B cell (primary cell): ENCODE measurements around the gene BUD13. TPM values are rescaled to one million over a fixed set of nuclear protein-coding genes. Genes with fewer than 3 reads are reported as not detected.

Source experiments
- ATAC-seq: fragments of 200-7000 bp; cut with Tn5 transposase; one replicate; pipeline ENCODE4 v1.10.0; 2021; ENCODE audit warnings: low read depth, mild to moderate bottlenecking, moderate number of reproducible peaks, moderate library complexity
- CTCF ChIA-PET: fragments of 350-600 bp; sonication (Branson Sonifier 250); formaldehyde crosslinking; loops from one replicate; lab custom pipeline; 2021; ENCODE audit warnings: antibody characterized with exemption, inconsistent platforms; lab: Charles Lee
- POLR2A ChIA-PET: fragments of 350-600 bp; sonication (Branson Sonifier 250); formaldehyde crosslinking; loops from one replicate; lab custom pipeline; 2021; ENCODE audit warnings: antibody characterized with exemption; lab: Charles Lee
- DNase-seq: peaks from one replicate; pipeline ENCODE4 v3.0.0; 2013
- H2AFZ ChIP-seq: 2 replicates; pipeline ENCODE4 v1.6.1; 2012; ENCODE audit warnings: mild to moderate bottlenecking, low read depth, low read length; ENCODE audit not compliant: insufficient read depth, poor library complexity, severe bottlenecking
- H3K27ac ChIP-seq, 2 donors: 1 replicate in 1 of 2; 2 replicates in 1 of 2; pipeline ENCODE4 v1.5.1; 2012 to 2013; ENCODE audit warnings: low read length in 2 of 2, mild to moderate bottlenecking in 2 of 2, moderate library complexity in 1 of 2
- H3K27me3 ChIP-seq, 4 experiments: fragments of 200-600 bp in 1 of 4; sonication (generic) in 1 of 4; replicated peaks in 1 of 4; 1 replicate in 2 of 4; 2 replicates in 2 of 4; pipeline versions ENCODE4 v1.6.1 to v1.7.0; 2013 to 2016; ENCODE audit warnings: low read length in 3 of 4, mild to moderate bottlenecking in 2 of 4, mixed read lengths in 1 of 4, moderate library complexity in 1 of 4; ENCODE audit not compliant: insufficient read depth in 4 of 4, control insufficient read depth in 3 of 4; ENCODE audit errors: control extremely low read depth in 1 of 4
- H3K36me3 ChIP-seq, 2 experiments: replicated peaks in 1 of 2; 1 replicate in 1 of 2; 2 replicates in 1 of 2; pipeline versions ENCODE4 v1.6.1 to v1.7.1; 2013; ENCODE audit warnings: low read length in 1 of 2; ENCODE audit not compliant: insufficient read depth in 2 of 2, control insufficient read depth in 1 of 2; ENCODE audit errors: control extremely low read depth in 1 of 2, extremely low read depth in 1 of 2
- H3K4me1 ChIP-seq, 2 donors: fragments of 200-600 bp in 1 of 2; sonication (generic) in 1 of 2; 1 replicate in 1 of 2; 2 replicates in 1 of 2; pipeline versions ENCODE4 v1.5.1 to v1.6.1; 2013 to 2017; ENCODE audit warnings: low read length in 2 of 2; ENCODE audit not compliant: control insufficient read depth in 2 of 2, insufficient read depth in 2 of 2
- H3K4me2 ChIP-seq: replicated peaks from 2 replicates; pipeline ENCODE3; 2012; ENCODE audit warnings: mild to moderate bottlenecking, low read depth, low read length; ENCODE audit not compliant: poor library complexity, severe bottlenecking
- H3K4me3 ChIP-seq, 5 experiments: fragments of 200-600 bp in 1 of 5; sonication (generic) in 1 of 5; 1 replicate in 3 of 5; 2 replicates in 2 of 5; pipeline versions ENCODE4 v1.5.1 to v1.7.0; 2011 to 2016; ENCODE audit warnings: low read length in 4 of 5, mild to moderate bottlenecking in 4 of 5, low read depth in 2 of 5, control low read depth in 1 of 5, moderate library complexity in 1 of 5; ENCODE audit not compliant: insufficient read depth in 1 of 5; ENCODE audit errors: control extremely low read depth in 1 of 5, extremely low read depth in 1 of 5
- H3K79me2 ChIP-seq: fragments of 200-600 bp; sonication (generic); one replicate; pipeline ENCODE4 v1.6.0; 2016; ENCODE audit warnings: low read length; ENCODE audit not compliant: control insufficient read depth, insufficient read depth
- H3K9ac ChIP-seq: fragments of 200-600 bp; sonication (generic); 2 replicates; pipeline ENCODE4 v1.6.1; 2017; ENCODE audit warnings: mild to moderate bottlenecking, low read length, moderate library complexity
- H3K9me3 ChIP-seq, 3 donors: one replicate each; pipeline versions ENCODE4 v1.6.1 to v1.7.1; 2013; ENCODE audit warnings: low read length in 2 of 3; ENCODE audit not compliant: control insufficient read depth in 2 of 3, insufficient read depth in 1 of 3; ENCODE audit errors: control extremely low read depth in 1 of 3
- H4K20me1 ChIP-seq: 2 replicates; pipeline ENCODE4 v1.6.0; 2012; ENCODE audit warnings: mild to moderate bottlenecking, low read length; ENCODE audit not compliant: insufficient read depth, control insufficient read depth, poor library complexity, severe bottlenecking
- H3K27ac Mint-ChIP-seq: one replicate; pipeline ENCODE4 v1.8.0; 2021; ENCODE audit warnings: mixed read lengths
- H3K27me3 Mint-ChIP-seq: one replicate; pipeline ENCODE4 v1.8.0; 2021; ENCODE audit warnings: mixed read lengths
- H3K4me1 Mint-ChIP-seq: one replicate; pipeline ENCODE4 v1.8.0; 2021; ENCODE audit warnings: mixed read lengths
- H3K4me3 Mint-ChIP-seq: one replicate; pipeline ENCODE4 v1.8.0; 2021; ENCODE audit warnings: mixed read lengths
- H3K9me3 Mint-ChIP-seq: one replicate; pipeline ENCODE4 v1.8.0; 2022; ENCODE audit warnings: mixed read lengths; ENCODE audit not compliant: insufficient read depth
- CTCF ChIP-seq: fragments of 200-600 bp; IDR thresholded peaks from one replicate; pipeline ENCODE4 v1.8.0; 2022; ENCODE audit warnings: antibody characterized with exemption, mild to moderate bottlenecking
- EZH2 ChIP-seq: IDR thresholded peaks from 2 replicates; pipeline ENCODE4 v1.6.1; 2012; ENCODE audit warnings: borderline replicate concordance, low read depth, mild to moderate bottlenecking, moderate library complexity, low read length; ENCODE audit not compliant: insufficient read depth, poor library complexity, severe bottlenecking
- WGBS: methylation state at CpG from one replicate; pipeline ENCODE4 v1.1.5; 2013; ENCODE audit warnings: missing lambda C conversion rate; ENCODE audit not compliant: insufficient coverage; 5-methylcytosine and 5-hydroxymethylcytosine counted together
- intact Hi-C: fragments of 100-400 bp; cut with micrococcal nuclease; formaldehyde crosslinking; loops from one replicate; pipeline ENCODE4 v1.10.0; 2022
- polyA plus RNA-seq: library from polyadenylated mRNA; depleted of rRNA; stranded (reverse); fragments of >200 nt; gene quantifications from 2 replicates; pipeline ENCODE4 v1.2.3, GENCODE V29; 2012
- total RNA-seq, 2 donors: library from RNA; stranded (reverse); fragments of 120-200 nt in 1 of 2; gene quantifications; 1 replicate in 1 of 2; 2 replicates in 1 of 2; pipeline versions ENCODE4 v1.2.3 to v1.2.4, GENCODE V29; 2013 to 2022

BUD13 gene
- total and polyA plus RNA-seq, 2 donors (not counting 1 experiment from before 2014, with no cell fraction given): 14.1 to 24.2 TPM

GRCh38 chr11:116724813-116725212, 48.0 kb downstream of the BUD13 start:
- H3K4me3 ChIP-seq: no peak overlapping the region
- H3K4me1 Mint-ChIP-seq: no peaks in the 10 kb centered on the region
- H3K27me3 Mint-ChIP-seq: peaks cover 20% of the 10 kb centered on the region
- intact Hi-C loops: no loop called here
- H3K9me3 Mint-ChIP-seq: no peaks in the 10 kb centered on the region
- H3K79me2 ChIP-seq: no peaks in the 10 kb centered on the region
- H2AFZ ChIP-seq: no peak overlapping the region
- no peak for TF ChIP-seq CTCF
- no peak for TF ChIP-seq EZH2
- no peak overlapping the region for H3K27ac ChIP-seq
- ChIA-PET POLR2A (no interaction called here), CTCF (no interaction called here)
- ATAC-seq (no peak), DNase-seq (no peak)
- no peaks in the 10 kb centered on the region for H4K20me1 ChIP-seq
- no peak overlapping the region for H3K27ac Mint-ChIP-seq
- H3K4me1 ChIP-seq: no peaks in the 10 kb centered on the region
- H3K27me3 ChIP-seq: no peaks in the 10 kb centered on the region
- H3K4me2 ChIP-seq: no peak overlapping the region
- no peaks in the 10 kb centered on the region for H3K36me3 ChIP-seq
- WGBS: 85% methylated on average over 6 of the region's 6 CpGs
- no peak overlapping the region for H3K9ac ChIP-seq
- H3K9me3 ChIP-seq: no peaks in the 10 kb centered on the region
- no peak overlapping the region for H3K4me3 Mint-ChIP-seq

GRCh38 chr11:116723511-116723910, 49.3 kb downstream of the BUD13 start:
- no peaks in the 10 kb centered on the region for H3K4me1 ChIP-seq
- intact Hi-C loops: no loop called here
- H3K36me3 ChIP-seq: no peaks in the 10 kb centered on the region
- no peaks in the 10 kb centered on the region for H3K9me3 Mint-ChIP-seq
- DNase-seq (no peak), ATAC-seq (no peak)
- no peaks in the 10 kb centered on the region for H4K20me1 ChIP-seq
- H3K27ac ChIP-seq: no peak overlapping the region
- no peaks in the 10 kb centered on the region for H3K27me3 ChIP-seq
- ChIA-PET POLR2A (no interaction called here), CTCF (no interaction called here)
- H3K27me3 Mint-ChIP-seq: peaks cover 21% of the 10 kb centered on the region
- TF ChIP-seq CTCF (no peak), EZH2 (no peak)
- no peaks in the 10 kb centered on the region for H3K4me1 Mint-ChIP-seq
- no peak overlapping the region for H3K27ac Mint-ChIP-seq
- 84% methylated on average over 7 of the region's 7 CpGs for WGBS
- H3K9me3 ChIP-seq: no peaks in the 10 kb centered on the region
- no peaks in the 10 kb centered on the region for H3K79me2 ChIP-seq
- H3K4me3 ChIP-seq: no peak overlapping the region
- H3K4me3 Mint-ChIP-seq: no peak overlapping the region
- H3K9ac ChIP-seq: no peak overlapping the region
- H2AFZ ChIP-seq: no peak overlapping the region
- no peak overlapping the region for H3K4me2 ChIP-seq
